IPS-18c (cell line): ENCODE data around the gene VTA1.
"Not testable (repeated sequence)": the region's sequence is repeated elsewhere in the genome, so short reads cannot be mapped to it uniquely, and the experiment has no call there.

Source experiments
- H3K4me3 ChIP-seq: 2 replicates; pipeline ENCODE4 v1.7.0; 2013; ENCODE audit warnings: low read depth, mild to moderate bottlenecking, low read length, moderate library complexity; ENCODE audit not compliant: insufficient read depth
- H3K9me3 ChIP-seq: one replicate; pipeline ENCODE4 v1.6.1; 2013; ENCODE audit warnings: mild to moderate bottlenecking, low read length, moderate library complexity; ENCODE audit not compliant: control insufficient read depth, insufficient read depth

The VTA1 gene

DNA sequence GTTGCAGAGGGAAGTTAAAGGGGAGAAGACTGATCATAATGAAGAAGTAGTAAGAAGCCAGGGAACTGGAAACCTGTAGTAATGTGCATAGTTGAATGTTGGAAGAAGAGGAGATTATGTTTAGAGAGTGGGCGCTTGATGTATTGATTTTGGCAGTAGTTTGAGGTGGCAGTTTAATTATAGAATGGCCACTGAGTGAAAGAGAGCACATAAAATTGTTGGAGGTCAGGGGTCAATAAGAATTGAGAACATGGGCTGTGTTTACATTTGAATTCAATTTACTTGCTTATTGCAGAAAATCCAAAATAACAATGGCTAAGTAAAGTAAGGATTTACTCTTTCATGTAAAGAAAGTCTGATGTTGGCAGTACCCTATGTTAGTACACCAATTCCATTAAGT is 15.7 kb downstream of the VTA1 start:
- no peaks in the 10 kb centered on the region for H3K9me3 ChIP-seq
- H3K4me3 ChIP-seq: no peak overlapping the region

DNA sequence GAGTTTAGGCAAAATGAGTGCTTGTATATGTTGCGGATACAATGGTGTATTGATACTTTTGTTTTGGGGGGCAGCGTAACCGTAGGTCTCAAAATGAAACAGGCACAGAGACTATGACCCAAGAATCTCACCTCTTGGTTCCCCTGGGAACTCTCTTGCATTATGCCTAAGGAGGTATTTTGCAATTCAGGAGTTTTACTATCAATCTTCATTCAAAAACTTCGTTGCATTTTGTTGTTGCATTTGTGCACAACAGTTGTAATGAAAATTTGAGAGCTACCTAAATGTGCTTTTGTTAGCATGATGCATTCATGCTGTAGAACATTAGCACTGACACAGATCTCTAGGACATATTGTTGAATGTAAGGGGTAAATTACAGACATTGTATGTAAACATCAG is 18.2 kb downstream of the VTA1 start:
- H3K4me3 ChIP-seq: no peak overlapping the region

GRCh38 chr6:142167071-142167470 is 20.0 kb downstream of the VTA1 start:
- Histone ChIP-seq H3K9me3 (no peaks in the 10 kb centered on the region), H3K4me3 (no peak overlapping the region)

More for the DNA sequence above, 18.2 kb downstream of the VTA1 start:
- no peaks in the 10 kb centered on the region for H3K9me3 ChIP-seq

GRCh38 chr6:142167486-142167885 is 20.4 kb downstream of the VTA1 start:
- H3K9me3 ChIP-seq: no peaks in the 10 kb centered on the region
- no peak overlapping the region for H3K4me3 ChIP-seq

- Histone ChIP-seq H3K4me3 (no peak overlapping the region), H3K9me3 (no peaks in the 10 kb centered on the region)
Observed at GRCh38 chr6:142171351-142171750, 24.3 kb downstream of the VTA1 start.

DNA sequence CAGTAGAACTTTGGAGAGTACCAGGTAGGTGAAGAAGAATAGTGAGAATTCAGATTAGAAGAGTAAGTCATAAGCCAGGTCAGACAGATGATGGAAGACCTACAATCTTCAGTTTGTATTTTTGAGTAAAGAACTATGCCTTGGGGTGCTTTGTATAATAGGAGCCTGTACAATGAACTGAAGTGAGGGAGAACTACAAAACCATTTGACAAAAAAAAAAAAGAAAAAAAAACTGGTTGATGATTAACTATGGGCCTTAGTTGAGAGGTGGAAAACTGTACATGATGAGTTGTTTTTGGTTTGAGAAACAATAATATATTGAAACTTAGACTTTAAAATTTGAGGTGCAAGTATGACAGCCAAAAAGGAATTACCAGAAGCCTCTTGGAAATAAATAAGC is 25.7 kb downstream of the VTA1 start:
- Histone ChIP-seq H3K9me3 (no peaks in the 10 kb centered on the region), H3K4me3 (no peak overlapping the region)

DNA sequence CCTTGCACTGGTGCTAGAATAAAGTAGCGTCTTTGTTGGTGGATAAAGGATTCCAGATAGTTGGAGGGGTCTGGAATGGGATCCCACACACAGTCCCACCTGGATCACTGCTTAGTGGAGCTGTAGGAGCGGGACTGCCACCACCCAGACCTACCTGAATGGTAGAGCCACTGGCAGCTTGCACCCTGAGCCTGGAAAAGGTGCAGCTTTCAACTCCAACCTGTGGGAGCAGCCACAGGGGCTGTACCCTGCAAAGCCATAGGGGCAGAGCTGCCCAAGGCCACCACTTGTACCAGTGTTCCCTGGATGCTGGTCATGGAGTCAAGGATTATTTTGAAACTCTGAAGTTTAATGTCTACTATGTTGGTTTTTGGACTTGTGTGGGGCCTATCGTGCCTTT is 26.9 kb downstream of the VTA1 start:
- no peak overlapping the region for H3K4me3 ChIP-seq
- H3K9me3 ChIP-seq: no peaks in the 10 kb centered on the region

GRCh38 chr6:142174703-142175102 is 27.6 kb downstream of the VTA1 start:
- Histone ChIP-seq H3K9me3 (no peaks in the 10 kb centered on the region), H3K4me3 (no peak overlapping the region)

- Histone ChIP-seq H3K9me3 (no peaks in the 10 kb centered on the region), H3K4me3 (no peak overlapping the region)
Observed at GRCh38 chr6:142178129-142178528, 31.1 kb downstream of the VTA1 start.

DNA sequence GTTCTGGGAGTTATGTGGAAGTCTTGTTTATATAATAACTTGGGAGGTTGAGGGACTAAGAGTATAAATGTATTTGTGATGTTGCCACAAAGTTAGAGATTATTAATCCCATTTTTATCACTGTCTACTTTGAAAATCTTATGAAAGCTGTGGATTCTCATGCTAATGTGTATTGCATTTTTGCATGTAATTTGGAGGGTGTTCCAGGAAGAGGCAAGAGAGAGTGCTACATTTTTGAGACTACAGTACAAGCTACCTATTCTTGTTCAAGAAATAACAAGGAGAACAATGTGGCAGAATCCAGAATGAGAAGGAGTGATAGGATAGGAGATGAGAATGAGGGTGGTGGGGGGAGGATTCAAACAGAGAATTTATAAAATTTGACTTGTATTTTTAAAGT is 34.9 kb downstream of the VTA1 start:
- Histone ChIP-seq H3K9me3 (no peaks in the 10 kb centered on the region), H3K4me3 (no peak overlapping the region)

DNA sequence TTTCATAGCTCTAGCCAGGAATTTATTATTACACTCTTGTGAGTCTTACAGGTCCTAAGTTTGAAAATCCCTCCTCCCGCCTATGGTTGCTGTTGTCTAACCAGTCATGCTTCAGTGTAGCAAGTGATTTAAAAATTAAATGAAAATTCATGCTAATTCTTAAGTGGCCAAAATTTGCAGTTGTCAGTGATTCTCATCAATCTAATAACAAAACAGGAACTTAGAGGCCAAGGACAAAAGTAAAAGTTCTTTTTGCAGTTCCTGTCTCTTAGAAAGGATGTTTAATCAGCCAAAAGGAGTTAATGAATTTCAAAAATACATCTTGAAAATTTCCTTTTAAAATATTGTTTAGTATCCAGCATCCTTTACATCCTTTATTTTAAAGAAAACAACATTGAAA is 36.3 kb downstream of the VTA1 start:
- Histone ChIP-seq H3K4me3 (no peak overlapping the region), H3K9me3 (no peaks in the 10 kb centered on the region)

DNA sequence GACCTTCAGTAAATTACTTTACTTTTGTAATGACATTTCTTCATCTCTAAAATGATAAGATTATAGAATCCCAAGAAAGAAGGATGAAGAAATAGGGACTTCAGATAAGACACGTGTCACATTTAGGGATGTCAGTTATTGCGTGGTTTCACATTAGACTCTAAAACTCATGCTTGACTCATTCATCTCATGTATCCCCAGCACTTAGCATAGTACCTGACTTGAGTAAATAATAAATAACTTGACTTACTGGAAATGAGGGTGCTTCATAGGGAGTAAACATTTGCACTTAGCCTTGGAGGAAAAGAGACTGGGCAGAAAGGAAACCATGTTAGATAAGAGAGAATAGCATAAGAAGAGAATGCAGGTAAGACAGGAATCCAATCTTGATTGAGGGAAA is 37.2 kb downstream of the VTA1 start:
- no peak overlapping the region for H3K4me3 ChIP-seq
- H3K9me3 ChIP-seq: no peaks in the 10 kb centered on the region

GRCh38 chr6:142185641-142186040 is 38.6 kb downstream of the VTA1 start:
- Histone ChIP-seq H3K4me3 (no peak overlapping the region), H3K9me3 (no peaks in the 10 kb centered on the region)

DNA sequence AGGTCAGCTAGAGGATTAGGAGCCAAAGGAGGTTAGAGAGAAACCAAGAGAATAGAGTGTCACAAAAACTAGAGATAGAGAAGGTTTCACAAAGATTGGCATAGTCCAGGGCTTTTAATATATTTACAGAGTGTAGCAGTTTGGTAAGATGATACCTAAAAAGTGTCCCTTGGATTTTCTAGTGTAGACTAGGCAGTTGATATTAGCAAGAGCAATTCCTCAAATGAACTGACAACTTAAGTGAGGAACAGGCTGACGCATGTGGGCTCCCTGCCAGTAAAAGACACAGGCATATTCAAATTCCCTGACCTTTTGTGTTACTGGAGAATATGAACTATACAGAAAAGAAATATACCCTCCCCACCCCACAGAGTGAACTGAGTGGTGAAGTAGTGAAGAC is 40.1 kb downstream of the VTA1 start:
- Histone ChIP-seq H3K4me3 (no peak overlapping the region), H3K9me3 (no peaks in the 10 kb centered on the region)

DNA sequence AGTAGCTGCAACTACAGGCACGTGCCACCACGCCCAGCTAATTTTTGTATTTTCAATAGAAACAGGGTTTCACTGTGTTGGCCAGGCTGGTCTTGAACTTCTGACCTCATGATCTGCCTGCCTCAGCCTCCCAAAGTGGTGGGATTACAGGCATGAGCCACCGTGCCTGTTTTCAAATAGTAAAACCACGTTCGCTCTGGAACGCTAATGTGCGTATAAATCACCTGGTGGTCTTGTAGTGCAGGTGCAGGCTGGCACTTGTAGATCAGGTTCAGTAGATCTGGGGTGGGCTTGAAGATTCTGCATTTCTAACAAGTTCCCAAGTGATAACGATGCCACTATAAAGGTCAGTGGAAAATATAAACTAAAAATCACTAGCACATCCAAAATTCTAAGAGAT is 41.3 kb downstream of the VTA1 start:
- not testable (repeated sequence) for H3K9me3 ChIP-seq, H3K4me3 ChIP-seq

DNA sequence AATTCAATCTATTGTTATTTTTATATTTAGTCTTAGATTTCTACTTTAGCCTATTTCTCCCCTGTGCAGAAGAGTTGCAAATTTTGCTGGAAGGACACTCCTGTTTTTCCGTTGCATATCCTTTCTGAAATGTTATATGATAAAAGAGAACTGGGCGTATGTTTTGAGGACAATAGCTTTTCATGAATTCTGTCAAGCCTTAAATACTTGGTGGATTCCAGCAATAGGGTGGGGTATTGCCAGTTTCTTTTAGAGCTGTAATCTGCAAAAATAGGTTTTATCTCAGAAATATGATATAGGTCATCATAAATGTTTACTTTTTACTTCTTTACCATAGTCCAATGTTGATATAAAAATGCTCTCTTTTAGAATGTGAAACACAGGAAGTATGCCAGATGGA is 42.0 kb downstream of the VTA1 start:
- H3K9me3 ChIP-seq: no peaks in the 10 kb centered on the region
- no peak overlapping the region for H3K4me3 ChIP-seq

GRCh38 chr6:142192343-142192742 is 45.3 kb downstream of the VTA1 start:
- Histone ChIP-seq H3K4me3 (no peak overlapping the region), H3K9me3 (no peaks in the 10 kb centered on the region)

GRCh38 chr6:142193621-142194020 is 46.6 kb downstream of the VTA1 start:
- Histone ChIP-seq H3K4me3 (no peak overlapping the region), H3K9me3 (no peaks in the 10 kb centered on the region)

GRCh38 chr6:142195862-142196541 is 48.9 kb downstream of the VTA1 start:
- no peaks in the 10 kb centered on the region for H3K9me3 ChIP-seq

More at GRCh38 chr6:142195862-142196541, 48.9 kb downstream of the VTA1 start:
- H3K4me3 ChIP-seq: no peak overlapping the region
